Measurements from ENCODE around the gene SLC15A1. TPM values are rescaled to one million over a fixed set of nuclear protein-coding genes. Genes with fewer than 3 reads are reported as not detected.

SLC15A1 gene
- total RNA-seq, 1 experiment from 2014 or later, result 1.9 TPM

DNA sequence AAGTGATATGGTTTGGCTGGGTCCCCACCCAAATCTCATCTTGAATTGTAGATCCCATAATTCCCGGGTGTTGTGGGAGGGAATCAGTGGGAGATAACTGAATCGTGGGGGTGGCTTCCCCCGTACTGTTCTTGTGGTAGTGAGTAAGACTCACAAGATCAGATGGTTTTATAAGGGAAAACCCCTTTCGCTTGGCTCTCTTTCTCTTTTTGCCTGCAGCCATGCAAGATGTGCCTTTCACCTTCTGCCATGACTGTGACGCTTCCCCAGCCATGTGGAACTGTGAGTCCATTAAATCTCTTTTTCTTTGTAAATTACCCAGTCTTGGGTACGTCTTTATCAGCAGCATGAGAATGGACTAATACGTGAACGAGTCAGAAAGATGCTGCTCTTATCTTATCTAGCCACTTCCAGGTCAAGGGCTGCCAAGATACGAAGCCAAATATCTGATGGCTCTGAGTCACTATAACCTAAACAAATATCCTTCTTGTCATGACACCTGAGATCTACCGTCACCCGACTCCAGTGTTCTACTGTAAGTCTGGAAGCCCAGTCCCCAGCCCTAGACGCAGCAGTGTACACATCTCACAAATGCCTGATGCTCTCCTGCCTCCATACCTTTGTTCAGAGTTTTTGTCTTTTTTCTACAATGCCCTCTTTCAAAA lies 45.9 kb downstream of the SLC15A1 start:
- H4K5ac ChIP-seq (ENCODE audit: insufficient read length, low read depth, low read length), result no peak overlapping the region
- no peak overlapping the region for H2AFZ ChIP-seq (ENCODE audit: low read length)
- no peak overlapping the region for H3K4me2 ChIP-seq (ENCODE audit: insufficient read depth, insufficient read length, low read length)
- H3K23ac ChIP-seq (ENCODE audit: insufficient read length, low read depth, low read length), result no peak overlapping the region
- no peak overlapping the region for H3K56ac ChIP-seq (ENCODE audit: insufficient read length, low read depth, low read length)
- no peaks in the 10 kb centered on the region for H3K79me1 ChIP-seq (ENCODE audit: insufficient read depth, low read depth, low read length, poor library complexity, severe bottlenecking)
- no peak overlapping the region for H2BK12ac ChIP-seq (ENCODE audit: insufficient read length, low read depth, low read length)
- no peak for DNase-seq
- no peak overlapping the region for H2AK5ac ChIP-seq (ENCODE audit: insufficient read length, low read length)
- no peaks in the 10 kb centered on the region for H3K4me1 ChIP-seq (ENCODE audit: insufficient read depth, low read length)
- no peaks in the 10 kb centered on the region for H3K36me3 Mint-ChIP-seq (ENCODE audit: insufficient read depth in 1 of 3, low read depth in 3 of 3)
- H3K18ac ChIP-seq (ENCODE audit: insufficient read length, low read depth, low read length), result no peak overlapping the region
- no peak overlapping the region for H4K91ac ChIP-seq (ENCODE audit: insufficient read length, low read depth, low read length)
- H2BK120ac ChIP-seq (ENCODE audit: low read depth, low read length, poor library complexity, severe bottlenecking), result no peak overlapping the region
- no peaks in the 10 kb centered on the region for H3K23me2 ChIP-seq (ENCODE audit: insufficient read length, low read depth, low read length, poor library complexity, severe bottlenecking)
- no peak overlapping the region for H3K4me3 Mint-ChIP-seq
- H4K20me1 ChIP-seq (ENCODE audit: control insufficient read depth, insufficient read depth, insufficient read length), result no peaks in the 10 kb centered on the region
- H3K9me3 Mint-ChIP-seq, result no peaks in the 10 kb centered on the region
- TF ChIP-seq, protein P1, sequence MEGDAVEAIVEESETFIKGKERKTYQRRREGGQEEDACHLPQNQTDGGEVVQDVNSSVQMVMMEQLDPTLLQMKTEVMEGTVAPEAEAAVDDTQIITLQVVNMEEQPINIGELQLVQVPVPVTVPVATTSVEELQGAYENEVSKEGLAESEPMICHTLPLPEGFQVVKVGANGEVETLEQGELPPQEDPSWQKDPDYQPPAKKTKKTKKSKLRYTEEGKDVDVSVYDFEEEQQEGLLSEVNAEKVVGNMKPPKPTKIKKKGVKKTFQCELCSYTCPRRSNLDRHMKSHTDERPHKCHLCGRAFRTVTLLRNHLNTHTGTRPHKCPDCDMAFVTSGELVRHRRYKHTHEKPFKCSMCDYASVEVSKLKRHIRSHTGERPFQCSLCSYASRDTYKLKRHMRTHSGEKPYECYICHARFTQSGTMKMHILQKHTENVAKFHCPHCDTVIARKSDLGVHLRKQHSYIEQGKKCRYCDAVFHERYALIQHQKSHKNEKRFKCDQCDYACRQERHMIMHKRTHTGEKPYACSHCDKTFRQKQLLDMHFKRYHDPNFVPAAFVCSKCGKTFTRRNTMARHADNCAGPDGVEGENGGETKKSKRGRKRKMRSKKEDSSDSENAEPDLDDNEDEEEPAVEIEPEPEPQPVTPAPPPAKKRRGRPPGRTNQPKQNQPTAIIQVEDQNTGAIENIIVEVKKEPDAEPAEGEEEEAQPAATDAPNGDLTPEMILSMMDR (conservative IDR thresholded peaks at IDR 0.05), result no peak
- peaks cover 0 to 3% of the 10 kb centered on the region in 2 experiments; a peak in 2 of 4 replicates for H3K4me1 Mint-ChIP-seq
- no peak overlapping the region for H2BK5ac ChIP-seq (ENCODE audit: insufficient read length, low read length)
- H3K14ac ChIP-seq (ENCODE audit: insufficient read depth, low read length), result no peak overlapping the region
- no peak overlapping the region for H3K9ac ChIP-seq (ENCODE audit: extremely low read depth, insufficient read length, low read length)
- H3K27ac Mint-ChIP-seq, result no peak overlapping the region
- no peak overlapping the region for H2BK20ac ChIP-seq (ENCODE audit: low read depth, low read length, poor library complexity, severe bottlenecking)
- H3K27me3 ChIP-seq (ENCODE audit: insufficient read depth, low read length), result no peaks in the 10 kb centered on the region
- no peak overlapping the region for H3T11ph ChIP-seq (ENCODE audit: low read length)
- no peak overlapping the region for H2BK15ac ChIP-seq (ENCODE audit: low read depth, low read length)
- H3K27me3 Mint-ChIP-seq (ENCODE audit: low read depth), result no peaks in the 10 kb centered on the region
- H4K8ac ChIP-seq (replicated peaks; ENCODE audit: insufficient read length, low read depth, low read length), result no peak overlapping the region
- no peaks in the 10 kb centered on the region for H3K79me2 ChIP-seq (ENCODE audit: insufficient read depth, low read length)
- WGBS (ENCODE audit: extremely low coverage, insufficient read length, low lambda C conversion rate), result no CpG with 5 or more reads among the region's 12 CpGs
- no peak overlapping the region for H3K27ac ChIP-seq (ENCODE audit: insufficient read length, low read depth, low read length)
- no peak overlapping the region for H3K4ac ChIP-seq (ENCODE audit: low read depth, low read length)
- no peaks in the 10 kb centered on the region for H3K9me3 ChIP-seq (ENCODE audit: control insufficient read depth, low read depth, low read length)

All from H9 (cell line).